ENCODE measurements around the gene OR5AU1.
A peak's percentile ranks its signal among the peaks of the same experiment; 100 is the strongest.

OR5AU1 gene

DNA sequence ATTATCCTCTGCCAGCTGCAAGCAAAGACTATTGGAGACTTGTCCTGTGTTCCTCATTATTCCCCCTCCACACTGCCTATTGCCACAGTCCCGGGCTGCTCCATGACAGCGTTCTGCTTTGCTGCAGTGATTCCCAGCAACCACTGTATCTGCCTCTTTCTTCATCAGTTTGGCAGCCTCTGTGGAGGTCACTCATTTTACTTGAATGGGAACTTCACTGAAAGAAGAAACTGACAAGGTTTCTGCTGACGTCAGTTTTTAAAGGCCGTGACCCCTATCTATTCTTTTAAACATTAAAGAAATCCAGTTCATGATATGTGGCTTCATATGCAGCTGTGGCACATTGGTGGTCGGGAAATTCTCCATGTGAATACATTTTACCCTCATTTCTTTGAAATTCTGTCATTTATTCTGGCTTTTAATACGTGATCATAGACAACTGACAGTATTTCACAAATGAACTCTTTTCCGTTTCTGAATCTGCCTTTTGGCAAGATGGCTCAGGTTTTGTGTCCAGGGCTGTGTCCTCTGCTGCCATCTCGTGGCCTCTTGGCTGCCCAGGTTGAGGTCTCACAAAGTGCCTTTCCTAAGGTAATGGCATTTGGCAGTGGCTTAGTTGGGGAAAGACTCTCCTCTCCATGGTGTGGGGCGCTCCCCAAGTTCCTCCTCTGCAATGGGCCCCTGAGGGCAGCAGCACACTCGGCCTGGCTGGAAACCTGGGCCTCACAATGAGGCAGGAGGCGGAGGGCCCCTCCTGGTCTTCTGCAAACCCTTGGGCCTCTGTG is 49.2 kb downstream of the OR5AU1 start:
- peak; percentile 82 to 89 for DNase-seq

DNA sequence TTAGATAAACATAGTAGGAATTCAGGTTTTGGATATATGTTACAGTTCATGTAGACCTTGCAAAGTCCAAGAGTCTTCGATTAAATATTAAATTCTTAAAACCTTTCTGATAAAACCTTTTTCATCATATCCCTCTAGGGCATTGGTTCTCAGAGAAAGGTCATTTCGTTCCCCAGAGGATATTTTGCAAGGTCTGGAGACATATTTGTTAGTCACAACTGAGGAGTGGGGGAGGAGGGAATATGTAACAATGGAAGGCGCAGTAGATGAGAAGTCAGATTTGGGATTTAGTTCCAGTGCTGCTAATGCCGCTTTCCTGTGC is 49.7 kb downstream of the OR5AU1 start:
- peak in 1 of 2 donors; percentile 78 for DNase-seq

DNA sequence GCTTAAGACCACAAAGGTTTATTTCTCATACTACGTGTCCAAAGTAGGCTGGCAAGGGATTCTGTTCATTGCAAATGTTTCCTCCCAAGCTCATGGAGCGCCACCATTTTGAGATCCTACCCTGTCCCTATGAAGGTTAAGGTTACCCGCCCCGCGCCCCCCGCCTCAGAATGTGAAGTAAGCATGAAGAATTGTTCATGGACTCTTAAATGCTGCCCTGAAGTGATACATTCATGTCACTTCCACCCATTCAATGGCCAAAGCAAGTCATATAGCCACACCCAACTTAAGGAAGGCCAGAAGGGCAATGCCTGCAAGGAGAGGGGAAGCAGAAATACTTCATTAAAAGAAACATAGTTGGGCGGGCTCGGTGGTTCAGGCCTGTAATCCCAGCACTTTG is 50.8 kb downstream of the OR5AU1 start:
- peak; percentile 28 to 38 for DNase-seq
